Coronary artery (tissue), 2 donors: ENCODE data around the gene MICU1.

ENCODE experiments used
- DNase-seq: peaks from one replicate; pipeline ENCODE4 v3.0.0-alpha.2; 2017; ENCODE audit warnings: low spot score
- H3K27ac ChIP-seq, 2 donors: fragments of 200-600 bp; sonication (generic); one replicate each; pipeline ENCODE4 v1.5.1; 2016 to 2019
- H3K4me3 ChIP-seq: fragments of 200-600 bp; sonication (generic); 2 replicates; pipeline ENCODE4 v1.5.1; 2016; ENCODE audit warnings: mild to moderate bottlenecking, moderate library complexity
- CTCF ChIP-seq: fragments of 200-600 bp; sonication (generic); IDR thresholded peaks from one replicate; pipeline ENCODE4 v1.5.1; 2019; ENCODE audit warnings: antibody characterized with exemption

The MICU1 gene

GRCh38 chr10:72645263-72645858 lies 19.5 kb upstream of the MICU1 start:
- no peak overlapping the region for H3K4me3 ChIP-seq
- TF ChIP-seq CTCF: no peak
- DNase-seq: no peak
- no peak overlapping the region for H3K27ac ChIP-seq

- DNase-seq: no peak
- no peak overlapping the region for H3K4me3 ChIP-seq
- H3K27ac ChIP-seq: no peak overlapping the region
- TF ChIP-seq CTCF: no peak
Measured at GRCh38 chr10:72642318-72642717, 16.4 kb upstream of the MICU1 start.

GRCh38 chr10:72639441-72639873 lies 13.6 kb upstream of the MICU1 start:
- Histone ChIP-seq H3K27ac (no peak overlapping the region), H3K4me3 (no peak overlapping the region)
- no peak for TF ChIP-seq CTCF
- DNase-seq: no peak

GRCh38 chr10:72638586-72639440 lies 12.9 kb upstream of the MICU1 start:
- no peak overlapping the region for H3K4me3 ChIP-seq
- no peak for TF ChIP-seq CTCF
- H3K27ac ChIP-seq: no peak overlapping the region
- no peak for DNase-seq

GRCh38 chr10:72637398-72637857 lies 11.5 kb upstream of the MICU1 start:
- DNase-seq: no peak
- no peak overlapping the region for H3K27ac ChIP-seq
- TF ChIP-seq CTCF: no peak

GRCh38 chr10:72630144-72630543 lies 4.3 kb upstream of the MICU1 start:
- Histone ChIP-seq H3K4me3 (no peak overlapping the region), H3K27ac (no peak overlapping the region)
- DNase-seq: no peak
- no peak for TF ChIP-seq CTCF

More at GRCh38 chr10:72637398-72637857, 11.5 kb upstream of the MICU1 start:
- no peak overlapping the region for H3K4me3 ChIP-seq

GRCh38 chr10:72626444-72626754 lies 520 bp upstream of the MICU1 start:
- no peak for TF ChIP-seq CTCF
- Histone ChIP-seq H3K4me3 (peak overlapping the region; percentile 79), H3K27ac (peak overlapping the region; percentile 87 to 88)
- no peak for DNase-seq
